ENCODE results near the gene HBQ1.

GRCh38 chr16:160691-161190 is 19.5 kb upstream of the HBQ1 start:
- TF ChIP-seq CTCF (IDR thresholded peaks at IDR 0.05; ENCODE audit: low read length) (no peak), EZH2 (IDR thresholded peaks at IDR 0.05; ENCODE audit: borderline replicate concordance, low read length) (no peak)

All from OCI-LY1 (cell line).